HCT116 (cell line): ENCODE measurements around the gene BPIFA1.

Experiments used
- ATF3 ChIP-seq: IDR thresholded peaks from 2 replicates; pipeline ENCODE4 v1.6.1; 2012
- CEBPB ChIP-seq: IDR thresholded peaks from 2 replicates; pipeline ENCODE4 v1.6.1; 2012; ENCODE audit warnings: low read depth
- CTCF ChIP-seq, 3 experiments: fragments of 200-600 bp in 1 of 3; sonication (generic) in 1 of 3; IDR thresholded peaks in 2 of 3; conservative IDR thresholded peaks in 1 of 3; 2 replicates each; pipeline ENCODE4 v1.5.1; 2012 to 2017; ENCODE audit warnings: low read depth in 2 of 3, low read length in 2 of 3, antibody characterized with exemption in 1 of 3, borderline replicate concordance in 1 of 3, control low read depth in 1 of 3, mild to moderate bottlenecking in 1 of 3, mixed read lengths in 1 of 3, mixed run types in 1 of 3, moderate library complexity in 1 of 3; ENCODE audit not compliant: insufficient read depth in 1 of 3
- EZH2 ChIP-seq: fragments of 200-600 bp; sonication (generic); IDR thresholded peaks from 2 replicates; pipeline ENCODE4 v1.6.1; 2017; ENCODE audit warnings: antibody characterized with exemption, mixed run types
- FOSL1 ChIP-seq: IDR thresholded peaks from 2 replicates; pipeline ENCODE4 v1.6.1; 2012; ENCODE audit warnings: low read depth
- JUND ChIP-seq: IDR thresholded peaks from 2 replicates; pipeline ENCODE4 v1.6.1; 2012
- POLR2A ChIP-seq: IDR thresholded peaks from 2 replicates; pipeline ENCODE4 v1.7.0; 2011; ENCODE audit warnings: borderline replicate concordance; ENCODE audit not compliant: insufficient read depth, insufficient read length; ENCODE audit errors: extremely low read depth
- POLR2AphosphoS5 ChIP-seq: IDR thresholded peaks from 2 replicates; pipeline ENCODE4 v1.6.1; 2011; ENCODE audit warnings: mild to moderate bottlenecking, low read depth, low read length, moderate library complexity
- SRF ChIP-seq: IDR thresholded peaks from 2 replicates; pipeline ENCODE4 v1.6.1; 2012; ENCODE audit warnings: low read depth
- ZBTB33 ChIP-seq: IDR thresholded peaks from 2 replicates; pipeline ENCODE4 v1.6.1; 2011; ENCODE audit warnings: mild to moderate bottlenecking, low read length, moderate library complexity; ENCODE audit not compliant: insufficient replicate concordance; ENCODE audit errors: extremely low read depth

GRCh38 chr20:33236351-33236750 lies 555 bp downstream of the BPIFA1 start:
- TF ChIP-seq EZH2, result no peak
- TF ChIP-seq CTCF (IDR thresholded peaks at IDR 0.05 in 2 of 3, conservative IDR thresholded peaks at IDR 0.05 in 1 of 3; ENCODE audit: borderline replicate concordance in 1 of 3, insufficient read depth in 1 of 3, low read depth in 2 of 3, low read length in 2 of 3), result no peak
- no peak for TF ChIP-seq FOSL1
- TF ChIP-seq POLR2A, result no peak
- TF ChIP-seq CEBPB, result no peak
- TF ChIP-seq POLR2AphosphoS5, result no peak
- TF ChIP-seq ATF3, result no peak
- no peak for TF ChIP-seq SRF
- no peak for TF ChIP-seq ZBTB33
- no peak for TF ChIP-seq JUND
